Natural killer cell (primary cell): ENCODE data around the gene FARP2. TPM values are rescaled to one million over a fixed set of nuclear protein-coding genes. Genes with fewer than 3 reads are reported as not detected.

Source experiments
- ATAC-seq, 3 donors: fragments of 150-1000 bp in 2 of 3; fragments of 200-7000 bp in 1 of 3; cut with Tn5 transposase; 1 replicate in 1 of 3; 2 replicates in 2 of 3; pipeline ENCODE4 v1.10.0; 2021; ENCODE audit warnings: mild to moderate bottlenecking in 2 of 3, moderate library complexity in 2 of 3
- DNase-seq, 2 donors: peaks; one replicate each; pipeline versions ENCODE4 v3.0.0 to v3.0.0-alpha.2; 2013 to 2021; ENCODE audit warnings: mixed read lengths in 1 of 2
- H3K27ac ChIP-seq: one replicate; pipeline ENCODE4 v1.5.1; 2013; ENCODE audit warnings: mild to moderate bottlenecking, low read length
- H3K27me3 ChIP-seq: one replicate; pipeline ENCODE4 v1.6.1; 2013; ENCODE audit warnings: low read length; ENCODE audit not compliant: control insufficient read depth, insufficient read depth
- H3K36me3 ChIP-seq: one replicate; pipeline ENCODE4 v1.6.1; 2013; ENCODE audit warnings: low read length; ENCODE audit not compliant: control insufficient read depth, insufficient read depth
- H3K4me1 ChIP-seq: one replicate; pipeline ENCODE4 v1.6.1; 2013; ENCODE audit warnings: low read length; ENCODE audit not compliant: control insufficient read depth, insufficient read depth
- H3K4me3 ChIP-seq: one replicate; pipeline ENCODE4 v1.5.1; 2013; ENCODE audit warnings: low read length
- H3K9me3 ChIP-seq: one replicate; pipeline ENCODE4 v1.6.1; 2013; ENCODE audit warnings: low read length; ENCODE audit not compliant: control insufficient read depth, insufficient read depth
- H3K27ac Mint-ChIP-seq, 2 donors: one replicate each; pipeline ENCODE4 v1.8.0; 2022; ENCODE audit warnings: mild to moderate bottlenecking in 2 of 2, mixed read lengths in 2 of 2, moderate library complexity in 1 of 2
- H3K27me3 Mint-ChIP-seq, 2 donors: one replicate each; pipeline ENCODE4 v1.8.0; 2022; ENCODE audit warnings: low read depth in 2 of 2, mixed read lengths in 2 of 2
- H3K36me3 Mint-ChIP-seq: one replicate; pipeline ENCODE4 v1.8.0; 2022; ENCODE audit warnings: mixed read lengths
- H3K4me1 Mint-ChIP-seq, 2 donors: one replicate each; pipeline ENCODE4 v1.8.0; 2022; ENCODE audit warnings: mixed read lengths in 2 of 2
- H3K4me3 Mint-ChIP-seq: one replicate; pipeline ENCODE4 v1.8.0; 2022; ENCODE audit warnings: mild to moderate bottlenecking, moderate library complexity, mixed read lengths
- H3K9me3 Mint-ChIP-seq, 2 donors: one replicate each; pipeline ENCODE4 v1.8.0; 2022; ENCODE audit warnings: mixed read lengths in 2 of 2
- CTCF ChIP-seq: fragments of 200-600 bp; IDR thresholded peaks from one replicate; pipeline ENCODE4 v1.8.0; 2022; ENCODE audit warnings: antibody characterized with exemption
- WGBS: methylation state at CpG from one replicate; pipeline ENCODE4 v1.1.7; 2013; ENCODE audit warnings: missing lambda C conversion rate; ENCODE audit not compliant: insufficient coverage; 5-methylcytosine and 5-hydroxymethylcytosine counted together
- intact Hi-C: fragments of 100-400 bp; cut with micrococcal nuclease; formaldehyde crosslinking; loops from one replicate; pipeline ENCODE4 v1.14.2; 2022
- total RNA-seq, 4 donors: library from RNA; stranded (reverse); fragments of 120-200 nt in 1 of 4; gene quantifications; one replicate each; pipeline versions ENCODE4 v1.2.3 to v1.2.4, GENCODE V29; 2013 to 2022

FARP2 gene
- total RNA-seq, 3 donors from 2014 or later (not counting 1 experiment from before 2014, with no cell fraction given), result 26.8 to 40.6 (median 31.6) TPM

- H3K27me3 ChIP-seq, result no peaks in the 10 kb centered on the region
- H3K4me1 Mint-ChIP-seq, result peaks cover 56 to 67% of the 10 kb centered on the region in 2 donors
- no peaks in the 10 kb centered on the region for H3K36me3 Mint-ChIP-seq
- DNase-seq (no peak), ATAC-seq (no peak)
- H3K9me3 ChIP-seq, result no peaks in the 10 kb centered on the region
- no peaks in the 10 kb centered on the region for H3K27me3 Mint-ChIP-seq
- no peak overlapping the region for H3K4me3 Mint-ChIP-seq
- no peak overlapping the region for H3K27ac ChIP-seq
- H3K4me1 ChIP-seq, result peaks cover 38% of the 10 kb centered on the region
- peak overlapping the region in 1 of 2 donors; percentile 2 for H3K27ac Mint-ChIP-seq
- TF ChIP-seq CTCF, result no peak
- H3K36me3 ChIP-seq, result no peaks in the 10 kb centered on the region
- 89% methylated on average over 4 of the region's 4 CpGs for WGBS
- no peaks in the 10 kb centered on the region for H3K9me3 Mint-ChIP-seq
- H3K4me3 ChIP-seq, result no peak overlapping the region
- intact Hi-C loops, result loop anchor here (10.0 kb wide), 1 partner anchor 747 kb away; the partner anchor contains the start of genes DUSP28 and RNPEPL1
These were observed 44.0 kb upstream of the FARP2 start for GRCh38 chr2:241312082-241312481.

GRCh38 chr2:241313543-241314095 is 42.5 kb upstream of the FARP2 start:
- Mint-ChIP-seq H3K27ac (peak overlapping the region; percentile 96 to 99), H3K4me1 (peaks cover 64 to 79% of the 10 kb centered on the region in 2 donors), H3K36me3 (no peaks in the 10 kb centered on the region), H3K9me3 (no peaks in the 10 kb centered on the region), H3K4me3 (peak overlapping the region; percentile 97), H3K27me3 (no peaks in the 10 kb centered on the region)
- H3K27ac ChIP-seq, result no peak overlapping the region
- H3K9me3 ChIP-seq, result no peaks in the 10 kb centered on the region
- H3K4me3 ChIP-seq, result no peak overlapping the region
- no peak for DNase-seq
- H3K27me3 ChIP-seq, result no peaks in the 10 kb centered on the region
- no peak for ATAC-seq
- peaks cover 42% of the 10 kb centered on the region for H3K4me1 ChIP-seq
- intact Hi-C loops, result loop anchor here (10.0 kb wide), 1 partner anchor 749 kb away; the partner anchor contains the start of genes DUSP28 and RNPEPL1
- WGBS, result 95% methylated on average over 8 of the region's 8 CpGs
- no peak for TF ChIP-seq CTCF
- no peaks in the 10 kb centered on the region for H3K36me3 ChIP-seq

GRCh38 chr2:241314226-241315092 is 41.6 kb upstream of the FARP2 start:
- H3K27me3 Mint-ChIP-seq, result no peaks in the 10 kb centered on the region
- Histone ChIP-seq H3K4me3 (peak overlapping the region; percentile 98), H3K36me3 (no peaks in the 10 kb centered on the region), H3K4me1 (peaks cover 36% of the 10 kb centered on the region), H3K27ac (peak overlapping the region; percentile 100), H3K9me3 (no peaks in the 10 kb centered on the region), H3K27me3 (no peaks in the 10 kb centered on the region)
- WGBS, result 5% methylated on average over 38 of the region's 38 CpGs
- peak overlapping the region; percentile 97 for H3K4me3 Mint-ChIP-seq
- peaks cover 63 to 78% of the 10 kb centered on the region in 2 donors for H3K4me1 Mint-ChIP-seq
- no peaks in the 10 kb centered on the region for H3K36me3 Mint-ChIP-seq
- H3K9me3 Mint-ChIP-seq, result no peaks in the 10 kb centered on the region
- TF ChIP-seq CTCF, result no peak
- H3K27ac Mint-ChIP-seq, result peak overlapping the region; percentile 96 to 99
- DNase-seq (no peak), ATAC-seq (no peak)
- intact Hi-C loops, result loop anchor here (1.0 to 10.0 kb wide), 10 partner anchors 9 to 750 kb away; partner anchors contain the start of genes ATG4B, DTYMK, DUSP28 and FARP2
